Aorta (tissue), 5 donors: Measurements from ENCODE around the gene KDM1B. TPM values are rescaled to one million over a fixed set of nuclear protein-coding genes. Genes with fewer than 3 reads are reported as not detected.
"Not testable (repeated sequence)": the region's sequence is repeated elsewhere in the genome, so short reads cannot be mapped to it uniquely, and the experiment has no call there.

Experiments used
- ATAC-seq: fragments of 200-7000 bp; cut with Tn5 transposase; one replicate; pipeline ENCODE4 v1.9.1; 2022; ENCODE audit warnings: moderate library complexity; ENCODE audit not compliant: low FRiP score
- DNase-seq, 2 donors: peaks; one replicate each; pipeline ENCODE4 v3.0.0-alpha.2; 2020
- H3K27ac ChIP-seq, 2 donors: one replicate each; pipeline ENCODE4 v1.5.1; 2013; ENCODE audit warnings: low read length in 2 of 2, mild to moderate bottlenecking in 2 of 2, moderate library complexity in 2 of 2, control low read depth in 1 of 2, inconsistent platforms in 1 of 2, low read depth in 1 of 2
- H3K27me3 ChIP-seq, 2 donors: one replicate each; pipeline ENCODE4 v1.6.1; 2013; ENCODE audit warnings: control low read depth in 1 of 2, low read length in 1 of 2, mild to moderate bottlenecking in 1 of 2, moderate library complexity in 1 of 2; ENCODE audit not compliant: insufficient read depth in 2 of 2, control insufficient read depth in 1 of 2
- H3K36me3 ChIP-seq, 2 donors: one replicate each; pipeline ENCODE4 v1.6.1; 2013; ENCODE audit warnings: control low read depth in 1 of 2, low read length in 1 of 2, mild to moderate bottlenecking in 1 of 2; ENCODE audit not compliant: insufficient read depth in 2 of 2, control insufficient read depth in 1 of 2
- H3K4me1 ChIP-seq, 2 donors: one replicate each; pipeline ENCODE4 v1.6.1; 2013; ENCODE audit warnings: low read length in 2 of 2, control low read depth in 1 of 2, mild to moderate bottlenecking in 1 of 2, moderate library complexity in 1 of 2; ENCODE audit not compliant: insufficient read depth in 2 of 2, control insufficient read depth in 1 of 2
- H3K4me3 ChIP-seq, 2 donors: one replicate each; pipeline ENCODE4 v1.5.1; 2013; ENCODE audit warnings: low read length in 2 of 2, control low read depth in 1 of 2, mild to moderate bottlenecking in 1 of 2
- H3K9me3 ChIP-seq: one replicate; pipeline ENCODE4 v1.6.1; 2013; ENCODE audit warnings: mild to moderate bottlenecking, low read length; ENCODE audit not compliant: control insufficient read depth
- WGBS, 2 donors: extraction: QIAGEN DNeasy Blood & Tissue Kit; methylation state at CpG; one replicate each; pipeline ENCODE4 v1.1.7; 2013; 5-methylcytosine and 5-hydroxymethylcytosine counted together
- intact Hi-C, 2 donors: fragments of 100-400 bp; cut with DNase I; formaldehyde crosslinking; loops; one replicate each; pipeline versions ENCODE4 v1.14.2 to v1.15.0; 2022
- polyA plus RNA-seq, 2 donors: library from polyadenylated mRNA; stranded (reverse); fragments of 200-250 nt; gene quantifications; one replicate each; pipeline ENCODE4 v1.2.3, GENCODE V29; 2013
- total RNA-seq, 2 donors: library from RNA; stranded (reverse); fragmentation: NEBNext Ultra II Directional; extraction: Animal tissue kit (Norgen Biotek cat#: 25700); gene quantifications; one replicate each; pipeline ENCODE4 v1.2.1, GENCODE V29; 2021
- donor health status: healthy with polysubstance abuse.
- donor health status: Bipolar disorder and iron deficiency.
- donor health status: DM: no; HTN: no; CAD: no.
- donor health status: DM: no; HTN: no; CAD: no.
- donor health status: DM: yes; HTN: yes; CAD: no.

The KDM1B gene
- total and polyA plus RNA-seq, 4 donors = 4.5 to 15.3 (median 8.8) TPM

DNA sequence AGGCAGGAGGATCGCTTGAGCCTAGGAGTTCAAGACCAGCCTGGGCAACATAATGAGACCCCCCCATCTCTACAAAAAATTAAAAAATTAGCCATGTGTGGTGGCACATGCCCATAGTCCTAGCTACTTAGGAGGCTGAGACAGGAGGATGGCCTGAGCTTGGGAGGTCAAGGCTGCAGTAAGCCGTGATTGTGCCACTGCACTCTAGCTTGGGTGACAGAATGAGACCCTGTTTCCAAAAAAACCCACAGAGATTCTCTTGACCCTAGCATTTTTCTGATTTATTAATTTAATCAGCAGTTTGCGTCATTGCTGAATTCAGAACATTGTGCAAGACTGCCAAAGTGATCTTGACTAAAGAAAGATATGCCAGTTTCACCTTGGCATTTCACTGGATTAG lies 36.8 kb downstream of the KDM1B start:
- WGBS, 2 donors = 97 to 99% methylated on average over 3 of the region's 3 CpGs
- intact Hi-C loops = no loop called here
- DNase-seq = no peak
- Histone ChIP-seq H3K27me3 (no peaks in the 10 kb centered on the region), H3K4me3 (no peak overlapping the region), H3K27ac (no peak overlapping the region), H3K9me3 (no peaks in the 10 kb centered on the region), H3K36me3 (peaks cover 3 to 7% of the 10 kb centered on the region in 2 donors), H3K4me1 (no peaks in the 10 kb centered on the region)
- no peak for ATAC-seq

DNA sequence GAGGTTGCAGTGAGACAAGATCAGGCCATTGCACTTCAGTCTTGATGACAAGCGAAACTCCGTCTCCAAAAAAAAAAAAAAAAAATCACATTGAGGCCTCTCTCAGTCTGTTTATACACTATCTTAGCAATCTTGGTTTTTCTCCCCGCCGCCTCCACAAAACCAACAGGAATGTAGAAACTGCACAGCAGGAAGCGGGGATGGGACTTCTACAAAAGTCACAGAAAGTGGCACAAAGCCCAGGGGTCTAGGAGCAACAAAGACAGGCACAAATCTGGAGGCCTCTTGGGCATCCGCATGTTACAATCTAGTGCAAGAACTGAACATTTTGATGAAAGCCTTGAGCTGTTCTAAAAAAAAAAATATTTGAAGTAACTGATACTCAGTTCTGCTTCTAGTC lies 48.6 kb downstream of the KDM1B start:
- peaks cover 3 to 4% of the 10 kb centered on the region in 2 donors for H3K36me3 ChIP-seq
- no peak for DNase-seq
- WGBS, 2 donors = 86 to 88% methylated on average over 6 of the region's 6 CpGs

DNA sequence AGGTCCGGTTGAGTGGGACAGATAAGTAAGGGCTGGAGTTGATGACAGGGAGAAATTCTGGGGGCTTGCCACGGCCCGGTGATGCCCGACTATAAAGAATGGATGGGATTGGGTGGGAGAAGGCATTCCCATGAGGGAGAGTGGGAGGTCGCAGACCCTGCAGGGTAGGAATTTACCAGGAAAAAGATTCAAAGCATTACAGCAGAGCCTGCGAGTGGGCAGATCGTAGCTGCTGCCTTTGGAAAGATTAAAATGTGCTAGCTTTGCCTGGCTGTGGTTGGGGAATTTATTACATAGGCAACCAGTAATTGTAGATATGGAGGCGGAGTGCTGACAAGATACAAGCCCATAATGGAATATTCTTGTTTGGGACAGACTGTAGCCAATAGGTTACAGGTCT lies 49.5 kb downstream of the KDM1B start:
- H3K27ac ChIP-seq = no peak overlapping the region
- H3K36me3 ChIP-seq = peaks cover 3 to 4% of the 10 kb centered on the region in 2 donors
- no peaks in the 10 kb centered on the region for H3K4me1 ChIP-seq
- intact Hi-C loops = no loop called here
- H3K27me3 ChIP-seq = no peaks in the 10 kb centered on the region
- ATAC-seq (no peak), DNase-seq (no peak)
- 84% methylated on average over 8 of the region's 8 CpGs for WGBS, 2 donors
- no peak overlapping the region for H3K4me3 ChIP-seq
- H3K9me3 ChIP-seq = no peaks in the 10 kb centered on the region

More for the DNA sequence above, 48.6 kb downstream of the KDM1B start:
- Histone ChIP-seq H3K4me3 (no peak overlapping the region), H3K4me1 (no peaks in the 10 kb centered on the region), H3K27ac (no peak overlapping the region), H3K9me3 (no peaks in the 10 kb centered on the region), H3K27me3 (no peaks in the 10 kb centered on the region)
- intact Hi-C loops = no loop called here
- ATAC-seq = no peak

DNA sequence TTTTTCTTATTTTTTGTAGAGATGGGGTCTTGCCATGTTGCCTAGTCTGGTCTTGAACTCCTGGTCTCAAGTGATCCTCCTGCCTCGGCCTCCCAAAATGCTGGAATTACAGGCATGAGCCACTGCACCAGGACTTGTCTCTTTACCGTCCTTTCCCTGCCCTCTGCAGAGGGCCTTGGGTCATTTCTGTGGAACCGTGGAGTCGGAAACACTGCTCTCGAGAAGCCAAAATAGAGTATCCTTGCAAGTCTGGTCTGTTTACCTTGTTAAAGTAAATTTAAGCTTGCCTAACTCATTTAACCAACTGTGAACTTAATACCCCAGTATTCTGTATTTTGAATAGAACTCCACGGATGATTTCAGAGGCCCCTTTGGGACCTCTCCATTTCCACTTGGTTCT lies 51.4 kb downstream of the KDM1B start:
- no peak for DNase-seq
- Histone ChIP-seq H3K27ac (no peak overlapping the region), H3K4me1 (no peaks in the 10 kb centered on the region), H3K9me3 (no peaks in the 10 kb centered on the region), H3K4me3 (no peak overlapping the region), H3K27me3 (no peaks in the 10 kb centered on the region), H3K36me3 (peaks cover 0 to 3% of the 10 kb centered on the region in 2 donors)
- intact Hi-C loops = no loop called here
- WGBS, 2 donors = 94 to 95% methylated on average over 6 of the region's 6 CpGs
- ATAC-seq = no peak

DNA sequence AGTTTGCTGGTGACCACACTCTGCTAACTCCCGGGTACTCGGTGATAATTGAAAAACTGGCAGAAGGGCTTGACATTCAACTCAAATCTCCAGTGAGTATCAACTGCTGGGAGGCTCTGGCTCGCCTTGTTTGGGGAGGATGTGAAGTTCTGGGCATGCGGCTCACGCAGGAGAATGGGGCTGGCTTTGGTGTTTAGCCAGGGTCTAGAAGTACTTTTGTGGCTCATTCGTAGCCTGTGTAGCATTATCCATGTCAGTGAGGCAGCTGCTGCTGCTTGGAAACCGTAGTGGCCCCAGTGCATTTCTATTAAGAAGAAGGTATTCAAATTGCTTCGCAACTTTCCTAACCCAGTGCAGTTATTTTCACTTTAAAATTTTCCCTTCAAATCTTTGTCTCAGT lies 52.2 kb downstream of the KDM1B start:
- Histone ChIP-seq H3K4me1 (no peaks in the 10 kb centered on the region), H3K9me3 (no peaks in the 10 kb centered on the region), H3K27me3 (no peaks in the 10 kb centered on the region), H3K27ac (no peak overlapping the region), H3K4me3 (no peak overlapping the region), H3K36me3 (peaks cover 0 to 2% of the 10 kb centered on the region in 2 donors)
- DNase-seq (no peak), ATAC-seq (no peak)
- intact Hi-C loops = no loop called here
- WGBS, 2 donors = 74 to 83% methylated on average over 8 of the region's 8 CpGs

DNA sequence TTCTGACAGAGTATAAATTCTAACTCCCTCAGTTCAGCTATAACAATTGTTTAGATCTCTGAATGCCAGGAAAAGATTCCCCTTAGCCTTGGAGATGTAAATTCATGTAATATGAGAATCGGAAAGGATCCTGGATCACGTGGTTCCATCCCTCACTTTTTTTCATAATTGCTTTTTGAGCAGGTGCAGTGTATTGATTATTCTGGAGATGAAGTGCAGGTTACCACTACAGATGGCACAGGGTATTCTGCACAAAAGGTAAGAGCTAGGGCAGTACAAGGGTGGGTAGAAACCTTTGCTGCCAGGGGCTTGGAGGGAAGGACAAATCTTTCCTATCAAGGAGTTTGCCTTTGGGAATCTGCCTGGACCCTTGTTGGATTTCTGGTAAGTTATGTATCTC lies 52.7 kb downstream of the KDM1B start:
- H3K4me3 ChIP-seq = no peak overlapping the region
- H3K27ac ChIP-seq = no peak overlapping the region
- 50 to 71% methylated on average over 2 of the region's 2 CpGs for WGBS, 2 donors
- no peaks in the 10 kb centered on the region for H3K4me1 ChIP-seq
- H3K9me3 ChIP-seq = no peaks in the 10 kb centered on the region
- peaks cover 0 to 2% of the 10 kb centered on the region in 2 donors for H3K36me3 ChIP-seq
- ATAC-seq = no peak
- intact Hi-C loops = no loop called here
- H3K27me3 ChIP-seq = no peaks in the 10 kb centered on the region
- no peak for DNase-seq

DNA sequence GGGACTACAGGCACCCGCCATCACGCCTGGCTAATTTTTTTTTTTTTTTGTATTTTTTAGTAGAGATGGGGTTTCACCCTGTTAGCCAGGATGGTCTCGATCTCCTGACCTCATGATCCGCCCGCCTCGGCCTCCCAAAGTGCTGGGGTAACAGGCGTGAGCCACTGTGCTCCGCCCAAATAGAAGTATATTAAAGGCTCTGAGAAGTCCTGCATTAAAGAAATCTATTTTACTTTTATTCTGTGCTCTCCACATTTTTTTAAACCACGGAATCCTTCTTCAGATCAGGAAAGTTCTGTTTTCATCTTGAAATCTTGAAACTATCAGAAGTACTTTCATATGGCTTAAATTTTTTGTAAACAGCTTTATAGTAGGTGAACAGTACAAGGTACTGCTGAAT lies 53.6 kb downstream of the KDM1B start:
- ATAC-seq, H3K27ac ChIP-seq, intact Hi-C loops: not testable (repeated sequence)

DNA sequence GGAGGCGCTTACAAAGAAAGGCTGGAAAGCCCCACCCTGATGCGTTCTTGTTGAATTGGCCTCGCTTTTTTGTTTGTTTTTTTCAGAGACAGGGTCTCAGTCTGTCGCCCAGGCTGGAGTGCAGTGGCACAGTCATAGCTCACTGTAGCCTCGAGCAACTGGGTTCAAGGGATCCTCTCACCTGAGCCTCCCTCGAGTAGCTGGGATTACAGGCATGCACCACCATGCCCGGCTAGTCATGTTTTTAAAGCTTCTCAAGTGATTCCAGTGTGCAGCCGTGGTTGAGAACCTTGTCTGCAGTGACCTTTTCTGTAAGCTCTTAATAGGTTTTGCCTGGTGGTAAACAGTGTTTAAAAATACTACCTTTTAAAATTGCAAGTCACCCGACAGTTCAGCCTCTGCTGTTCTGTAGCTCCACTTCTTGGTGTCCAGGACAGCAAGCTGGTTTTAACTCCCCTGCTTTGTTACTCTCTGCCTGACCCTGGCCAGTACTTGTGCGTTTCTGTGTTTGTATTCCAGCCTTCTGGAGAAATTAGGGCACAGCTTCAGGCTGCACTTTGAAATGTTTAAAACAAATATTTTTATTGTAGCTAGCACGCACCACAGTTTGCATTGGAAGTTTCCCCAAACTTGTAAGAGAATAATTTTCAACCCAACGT lies 54.4 kb downstream of the KDM1B start:
- Histone ChIP-seq H3K9me3 (no peaks in the 10 kb centered on the region), H3K36me3 (peaks cover 0 to 2% of the 10 kb centered on the region in 2 donors), H3K27me3 (no peaks in the 10 kb centered on the region), H3K4me1 (no peaks in the 10 kb centered on the region), H3K27ac (no peak overlapping the region), H3K4me3 (no peak overlapping the region)
- no peak for ATAC-seq
- intact Hi-C loops = no loop called here
- WGBS, 2 donors = 41 to 44% methylated on average over 12 of the region's 12 CpGs
- no peak for DNase-seq

More for the DNA sequence above, 53.6 kb downstream of the KDM1B start:
- 96 to 99% methylated on average over 3 to 9 of the region's 9 CpGs for WGBS, 2 donors
- H3K27me3 ChIP-seq, H3K9me3 ChIP-seq, DNase-seq, H3K36me3 ChIP-seq, H3K4me1 ChIP-seq, H3K4me3 ChIP-seq: not testable (repeated sequence)

DNA sequence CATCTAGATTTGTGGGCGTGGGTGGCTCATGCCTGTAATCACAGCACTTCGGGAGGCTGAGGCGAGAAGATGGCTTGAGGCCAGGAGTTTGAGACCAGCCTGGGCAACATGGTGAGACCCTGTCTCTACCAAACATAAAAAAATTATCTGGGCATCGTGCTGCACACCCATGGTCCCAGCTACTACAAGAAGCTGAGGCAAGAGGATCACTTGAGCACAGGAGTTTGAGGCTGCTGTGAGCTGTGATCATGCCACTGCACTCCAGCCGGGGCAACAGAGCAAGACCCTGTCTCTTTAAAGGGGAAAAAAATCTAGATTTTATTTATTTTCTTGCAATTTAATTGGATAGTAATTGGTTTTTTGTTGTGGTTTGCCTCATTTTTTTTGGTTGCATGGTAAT lies 55.5 kb downstream of the KDM1B start:
- peaks cover 0 to 2% of the 10 kb centered on the region in 2 donors for H3K36me3 ChIP-seq

More for the DNA sequence above, 55.5 kb downstream of the KDM1B start:
- Histone ChIP-seq H3K27me3 (no peaks in the 10 kb centered on the region), H3K9me3 (no peaks in the 10 kb centered on the region), H3K27ac (no peak overlapping the region), H3K4me3 (no peak overlapping the region), H3K4me1 (no peaks in the 10 kb centered on the region)
- ATAC-seq = no peak
- WGBS, 2 donors = 80% methylated on average over 5 of the region's 5 CpGs
- DNase-seq = no peak
- intact Hi-C loops = no loop called here
